Measurements from ENCODE around the gene C17orf113. TPM values are rescaled to one million over a fixed set of nuclear protein-coding genes. Genes with fewer than 3 reads are reported as not detected.

The C17orf113 gene
- total RNA-seq, 1 donor from 2014 or later, result 0.77 TPM

GRCh38 chr17:42055496-42055895, 5.1 kb upstream of the C17orf113 start:
- H3K9me3 Mint-ChIP-seq (ENCODE audit: low read depth), result no peaks in the 10 kb centered on the region
- H3K27ac Mint-ChIP-seq (ENCODE audit: unreplicated experiment), result no peak overlapping the region
- peaks cover 5% of the 10 kb centered on the region for H3K4me1 Mint-ChIP-seq (ENCODE audit: low read depth)
- H3K27me3 Mint-ChIP-seq (ENCODE audit: low read depth), result peaks cover 26% of the 10 kb centered on the region
- H3K36me3 Mint-ChIP-seq (ENCODE audit: low read depth), result no peaks in the 10 kb centered on the region
- H3K4me3 Mint-ChIP-seq (ENCODE audit: unreplicated experiment), result no peak overlapping the region
- DNase-seq (ENCODE audit: low spot score), result no peak
- TF ChIP-seq CTCF (IDR thresholded peaks at IDR 0.05), result no peak

GRCh38 chr17:42055027-42055426, 4.6 kb upstream of the C17orf113 start:
- TF ChIP-seq CTCF (IDR thresholded peaks at IDR 0.05), result no peak
- DNase-seq (ENCODE audit: low spot score), result no peak
- Mint-ChIP-seq H3K9me3 (ENCODE audit: low read depth) (no peaks in the 10 kb centered on the region), H3K27me3 (ENCODE audit: low read depth) (peaks cover 26% of the 10 kb centered on the region), H3K4me3 (ENCODE audit: unreplicated experiment) (no peak overlapping the region), H3K27ac (ENCODE audit: unreplicated experiment) (no peak overlapping the region), H3K4me1 (ENCODE audit: low read depth) (peaks cover 6% of the 10 kb centered on the region), H3K36me3 (ENCODE audit: low read depth) (no peaks in the 10 kb centered on the region)

- H3K4me1 Mint-ChIP-seq (ENCODE audit: low read depth), result peaks cover 9% of the 10 kb centered on the region
- H3K36me3 Mint-ChIP-seq (ENCODE audit: low read depth), result no peaks in the 10 kb centered on the region
- no peak overlapping the region for H3K27ac Mint-ChIP-seq (ENCODE audit: unreplicated experiment)
- DNase-seq (ENCODE audit: low spot score), result no peak
- no peak overlapping the region for H3K4me3 Mint-ChIP-seq (ENCODE audit: unreplicated experiment)
- no peak for TF ChIP-seq CTCF (IDR thresholded peaks at IDR 0.05)
- H3K9me3 Mint-ChIP-seq (ENCODE audit: low read depth), result no peaks in the 10 kb centered on the region
- H3K27me3 Mint-ChIP-seq (ENCODE audit: low read depth), result peaks cover 26% of the 10 kb centered on the region
Measured at GRCh38 chr17:42053731-42054500, 3.5 kb upstream of the C17orf113 start.

GRCh38 chr17:42052346-42052877, 2.0 kb upstream of the C17orf113 start:
- H3K36me3 Mint-ChIP-seq (ENCODE audit: low read depth), result no peaks in the 10 kb centered on the region
- H3K4me1 Mint-ChIP-seq (ENCODE audit: low read depth), result peaks cover 9% of the 10 kb centered on the region
- peaks cover 26% of the 10 kb centered on the region for H3K27me3 Mint-ChIP-seq (ENCODE audit: low read depth)
- no peak for DNase-seq (ENCODE audit: low spot score)
- no peaks in the 10 kb centered on the region for H3K9me3 Mint-ChIP-seq (ENCODE audit: low read depth)
- no peak for TF ChIP-seq CTCF (IDR thresholded peaks at IDR 0.05)
- no peak overlapping the region for H3K27ac Mint-ChIP-seq (ENCODE audit: unreplicated experiment)
- no peak overlapping the region for H3K4me3 Mint-ChIP-seq (ENCODE audit: unreplicated experiment)

- Mint-ChIP-seq H3K4me1 (ENCODE audit: low read depth) (peaks cover 9% of the 10 kb centered on the region), H3K27me3 (ENCODE audit: low read depth) (peaks cover 26% of the 10 kb centered on the region), H3K27ac (ENCODE audit: unreplicated experiment) (no peak overlapping the region), H3K36me3 (ENCODE audit: low read depth) (no peaks in the 10 kb centered on the region), H3K4me3 (ENCODE audit: unreplicated experiment) (peak overlapping the region; percentile 15), H3K9me3 (ENCODE audit: low read depth) (no peaks in the 10 kb centered on the region)
- no peak for TF ChIP-seq CTCF (IDR thresholded peaks at IDR 0.05)
- DNase-seq (ENCODE audit: low spot score), result no peak
Measured at GRCh38 chr17:42051645-42052044, 1.2 kb upstream of the C17orf113 start.

Measured in chondrocyte (in vitro differentiated cells).